Loucy (cell line): ENCODE results near the gene PILRA.

Experiments
- CTCF ChIP-seq: fragments of 200-600 bp; sonication (generic); conservative IDR thresholded peaks from 2 replicates; pipeline ENCODE4 v1.5.1; 2014; ENCODE audit warnings: mild to moderate bottlenecking, antibody characterized with exemption, low read length
- EZH2phosphoT487 ChIP-seq: fragments of 200-600 bp; IDR thresholded peaks from 2 replicates; pipeline ENCODE4 v1.6.1; 2018; ENCODE audit warnings: antibody characterized with exemption, mild to moderate bottlenecking, moderate library complexity, borderline replicate concordance

- TF ChIP-seq CTCF (no peak), EZH2phosphoT487 (no peak)
Measured at GRCh38 chr7:100449190-100449795, 76.0 kb downstream of the PILRA start.
